K562 (cell line): Measurements from ENCODE around the gene CDCA5. TPM values are rescaled to one million over a fixed set of nuclear protein-coding genes. Genes with fewer than 3 reads are reported as not detected.

Source experiments
- ARID3A ChIP-seq: IDR thresholded peaks from 2 replicates; pipeline ENCODE4 v1.6.1; 2012; ENCODE audit warnings: low read depth, low read length, improper control_type of control experiment, borderline replicate concordance
- BHLHE40 ChIP-seq: IDR thresholded peaks from 2 replicates; pipeline ENCODE4 v1.6.1; 2011; ENCODE audit warnings: low read length, improper control_type of control experiment
- BRD4 ChIP-seq: fragments of 200-600 bp; sonication (generic); IDR thresholded peaks from 2 replicates; pipeline ENCODE4 v1.6.1; 2017; ENCODE audit warnings: inconsistent platforms
- BRD9 ChIP-seq: fragments of 450-650 bp; IDR thresholded peaks from 2 replicates; pipeline ENCODE4 v1.6.1; 2018; ENCODE audit warnings: low read depth; ENCODE audit not compliant: partially characterized antibody
- ESRRA ChIP-seq: fragments of 450-650 bp; IDR thresholded peaks from 2 replicates; pipeline ENCODE4 v1.6.1; 2014; ENCODE audit warnings: low read depth, mild to moderate bottlenecking, moderate library complexity, borderline replicate concordance
- FOXA3 ChIP-seq, 2 experiments: fragments of 450-650 bp in 1 of 2; sonication (generic) in 1 of 2; formaldehyde crosslinking; IDR thresholded peaks in 1 of 2; conservative IDR thresholded peaks in 1 of 2; 2 replicates each; pipeline versions ENCODE4 v1.4.0 to v1.8.0; 2020 to 2022; ENCODE audit warnings: mild to moderate bottlenecking in 2 of 2, missing genetic modification reagents in 1 of 2
- HMG20B ChIP-seq: fragments of 250-450 bp; sonication (Bioruptor Pico); IDR thresholded peaks from 2 replicates; pipeline ENCODE4 v1.5.0; 2021; ENCODE audit warnings: mild to moderate bottlenecking
- SMARCA5 ChIP-seq: fragments of 450-650 bp; IDR thresholded peaks from 2 replicates; pipeline ENCODE4 v1.6.1; 2016
- ZBTB12 ChIP-seq: fragments of 250-450 bp; sonication (Bioruptor Pico); IDR thresholded peaks from 2 replicates; pipeline ENCODE4 v1.4.0; 2020
- ZNF717 ChIP-seq: fragments of 250-450 bp; sonication (Bioruptor Pico); IDR thresholded peaks from 2 replicates; pipeline ENCODE4 v1.5.0; 2021
- polyA plus RNA-seq, 8 experiments: library from polyadenylated mRNA; depleted of rRNA in 4 of 8; stranded (reverse) in 5 of 8; unstranded in 3 of 8; fragments of >200 nt; fragmentation: Nextera tagmentation in 2 of 8; fragmentation: Illumina TruSeq in 1 of 8; extraction: Ambion mirVana in 2 of 8; extraction: Trizol in 1 of 8; gene quantifications; 2 replicates each; pipeline versions ENCODE4 v1.2.1 to v1.2.3, GENCODE V29; 2011 to 2014; ENCODE audit warnings: inconsistent platforms in 1 of 8, missing spikeins in 1 of 8
- total RNA-seq, 7 experiments: library from RNA; depleted of rRNA in 6 of 7; stranded (reverse); fragments of >200 nt in 6 of 7; fragmentation: Illumina TruSeq in 2 of 7; extraction: Trizol in 2 of 7; gene quantifications; 2 replicates each; pipeline versions ENCODE4 v1.2.1 to v1.2.3, GENCODE V29; 2011 to 2021; ENCODE audit warnings: low replicate concordance in 1 of 7
- TF ChIP-seq, protein P1 (sequence below): fragments of 200-600 bp; sonication (generic); IDR thresholded peaks from one replicate; pipeline ENCODE4 v1.6.1; 2012; ENCODE audit warnings: mild to moderate bottlenecking, low read depth, low read length, inconsistent platforms

The CDCA5 gene
- total and polyA plus RNA-seq, 9 of the 15 experiments (the other 6 are each of a cell fraction or from before 2014, with no cell fraction given), result 18.9 to 94.3 (median 64.6) TPM

DNA sequence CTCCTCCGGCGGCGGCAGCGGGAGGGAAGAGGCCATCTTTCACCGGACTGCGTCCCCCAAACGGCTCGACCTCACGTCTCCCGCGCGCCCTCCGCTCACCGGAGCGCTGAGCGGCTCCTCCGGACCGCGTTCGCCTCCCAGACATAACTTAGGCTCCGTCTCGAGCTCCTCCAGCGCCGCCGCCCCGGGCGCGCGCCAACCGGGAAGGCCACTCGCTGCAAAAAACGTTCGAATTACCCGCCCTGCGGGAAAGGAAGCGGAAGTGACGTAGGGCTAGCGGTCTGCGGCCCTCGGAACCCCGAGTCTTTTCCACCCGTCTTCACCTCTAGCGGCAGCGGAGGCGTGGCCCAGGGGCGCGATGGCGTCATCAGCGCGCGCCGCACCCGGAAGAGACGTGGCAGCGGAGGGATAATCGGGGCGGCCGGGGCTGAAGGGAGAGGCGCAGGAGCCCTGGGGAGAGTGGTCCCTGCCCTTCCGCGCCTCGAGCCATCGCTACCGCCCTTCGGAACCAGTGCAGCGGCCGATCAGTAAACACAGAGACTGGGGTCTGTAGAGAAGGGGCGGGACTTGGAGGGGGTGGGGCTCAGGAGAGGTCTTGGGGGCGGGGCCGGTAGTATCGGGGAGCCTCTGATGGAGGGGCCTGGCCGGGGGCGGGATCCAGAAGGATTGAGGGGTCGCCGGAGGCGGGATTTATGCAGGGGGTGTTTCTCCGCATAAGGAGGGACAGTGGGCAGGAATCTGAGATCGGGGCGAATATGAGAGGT lies at the start of gene CDCA5, which contains the start of gene ZFPL1 (continued):
- TF ChIP-seq, protein P1, sequence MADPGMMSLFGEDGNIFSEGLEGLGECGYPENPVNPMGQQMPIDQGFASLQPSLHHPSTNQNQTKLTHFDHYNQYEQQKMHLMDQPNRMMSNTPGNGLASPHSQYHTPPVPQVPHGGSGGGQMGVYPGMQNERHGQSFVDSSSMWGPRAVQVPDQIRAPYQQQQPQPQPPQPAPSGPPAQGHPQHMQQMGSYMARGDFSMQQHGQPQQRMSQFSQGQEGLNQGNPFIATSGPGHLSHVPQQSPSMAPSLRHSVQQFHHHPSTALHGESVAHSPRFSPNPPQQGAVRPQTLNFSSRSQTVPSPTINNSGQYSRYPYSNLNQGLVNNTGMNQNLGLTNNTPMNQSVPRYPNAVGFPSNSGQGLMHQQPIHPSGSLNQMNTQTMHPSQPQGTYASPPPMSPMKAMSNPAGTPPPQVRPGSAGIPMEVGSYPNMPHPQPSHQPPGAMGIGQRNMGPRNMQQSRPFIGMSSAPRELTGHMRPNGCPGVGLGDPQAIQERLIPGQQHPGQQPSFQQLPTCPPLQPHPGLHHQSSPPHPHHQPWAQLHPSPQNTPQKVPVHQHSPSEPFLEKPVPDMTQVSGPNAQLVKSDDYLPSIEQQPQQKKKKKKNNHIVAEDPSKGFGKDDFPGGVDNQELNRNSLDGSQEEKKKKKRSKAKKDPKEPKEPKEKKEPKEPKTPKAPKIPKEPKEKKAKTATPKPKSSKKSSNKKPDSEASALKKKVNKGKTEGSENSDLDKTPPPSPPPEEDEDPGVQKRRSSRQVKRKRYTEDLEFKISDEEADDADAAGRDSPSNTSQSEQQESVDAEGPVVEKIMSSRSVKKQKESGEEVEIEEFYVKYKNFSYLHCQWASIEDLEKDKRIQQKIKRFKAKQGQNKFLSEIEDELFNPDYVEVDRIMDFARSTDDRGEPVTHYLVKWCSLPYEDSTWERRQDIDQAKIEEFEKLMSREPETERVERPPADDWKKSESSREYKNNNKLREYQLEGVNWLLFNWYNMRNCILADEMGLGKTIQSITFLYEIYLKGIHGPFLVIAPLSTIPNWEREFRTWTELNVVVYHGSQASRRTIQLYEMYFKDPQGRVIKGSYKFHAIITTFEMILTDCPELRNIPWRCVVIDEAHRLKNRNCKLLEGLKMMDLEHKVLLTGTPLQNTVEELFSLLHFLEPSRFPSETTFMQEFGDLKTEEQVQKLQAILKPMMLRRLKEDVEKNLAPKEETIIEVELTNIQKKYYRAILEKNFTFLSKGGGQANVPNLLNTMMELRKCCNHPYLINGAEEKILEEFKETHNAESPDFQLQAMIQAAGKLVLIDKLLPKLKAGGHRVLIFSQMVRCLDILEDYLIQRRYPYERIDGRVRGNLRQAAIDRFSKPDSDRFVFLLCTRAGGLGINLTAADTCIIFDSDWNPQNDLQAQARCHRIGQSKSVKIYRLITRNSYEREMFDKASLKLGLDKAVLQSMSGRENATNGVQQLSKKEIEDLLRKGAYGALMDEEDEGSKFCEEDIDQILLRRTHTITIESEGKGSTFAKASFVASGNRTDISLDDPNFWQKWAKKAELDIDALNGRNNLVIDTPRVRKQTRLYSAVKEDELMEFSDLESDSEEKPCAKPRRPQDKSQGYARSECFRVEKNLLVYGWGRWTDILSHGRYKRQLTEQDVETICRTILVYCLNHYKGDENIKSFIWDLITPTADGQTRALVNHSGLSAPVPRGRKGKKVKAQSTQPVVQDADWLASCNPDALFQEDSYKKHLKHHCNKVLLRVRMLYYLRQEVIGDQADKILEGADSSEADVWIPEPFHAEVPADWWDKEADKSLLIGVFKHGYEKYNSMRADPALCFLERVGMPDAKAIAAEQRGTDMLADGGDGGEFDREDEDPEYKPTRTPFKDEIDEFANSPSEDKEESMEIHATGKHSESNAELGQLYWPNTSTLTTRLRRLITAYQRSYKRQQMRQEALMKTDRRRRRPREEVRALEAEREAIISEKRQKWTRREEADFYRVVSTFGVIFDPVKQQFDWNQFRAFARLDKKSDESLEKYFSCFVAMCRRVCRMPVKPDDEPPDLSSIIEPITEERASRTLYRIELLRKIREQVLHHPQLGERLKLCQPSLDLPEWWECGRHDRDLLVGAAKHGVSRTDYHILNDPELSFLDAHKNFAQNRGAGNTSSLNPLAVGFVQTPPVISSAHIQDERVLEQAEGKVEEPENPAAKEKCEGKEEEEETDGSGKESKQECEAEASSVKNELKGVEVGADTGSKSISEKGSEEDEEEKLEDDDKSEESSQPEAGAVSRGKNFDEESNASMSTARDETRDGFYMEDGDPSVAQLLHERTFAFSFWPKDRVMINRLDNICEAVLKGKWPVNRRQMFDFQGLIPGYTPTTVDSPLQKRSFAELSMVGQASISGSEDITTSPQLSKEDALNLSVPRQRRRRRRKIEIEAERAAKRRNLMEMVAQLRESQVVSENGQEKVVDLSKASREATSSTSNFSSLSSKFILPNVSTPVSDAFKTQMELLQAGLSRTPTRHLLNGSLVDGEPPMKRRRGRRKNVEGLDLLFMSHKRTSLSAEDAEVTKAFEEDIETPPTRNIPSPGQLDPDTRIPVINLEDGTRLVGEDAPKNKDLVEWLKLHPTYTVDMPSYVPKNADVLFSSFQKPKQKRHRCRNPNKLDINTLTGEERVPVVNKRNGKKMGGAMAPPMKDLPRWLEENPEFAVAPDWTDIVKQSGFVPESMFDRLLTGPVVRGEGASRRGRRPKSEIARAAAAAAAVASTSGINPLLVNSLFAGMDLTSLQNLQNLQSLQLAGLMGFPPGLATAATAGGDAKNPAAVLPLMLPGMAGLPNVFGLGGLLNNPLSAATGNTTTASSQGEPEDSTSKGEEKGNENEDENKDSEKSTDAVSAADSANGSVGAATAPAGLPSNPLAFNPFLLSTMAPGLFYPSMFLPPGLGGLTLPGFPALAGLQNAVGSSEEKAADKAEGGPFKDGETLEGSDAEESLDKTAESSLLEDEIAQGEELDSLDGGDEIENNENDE, result no peak
- no peak for TF ChIP-seq ARID3A
- peak; percentile 47 for TF ChIP-seq BHLHE40
- no peak for TF ChIP-seq SMARCA5
- no peak for TF ChIP-seq BRD4
- no peak for TF ChIP-seq HMG20B (CRISPR knock-in tag)
- no peak for TF ChIP-seq FOXA3 (CRISPR knock-in tag; conservative IDR thresholded peaks at IDR 0.05 in 1 of 2, IDR thresholded peaks at IDR 0.05 in 1 of 2)
- TF ChIP-seq ZBTB12 (CRISPR knock-in tag), result peak; percentile 99
- TF ChIP-seq ESRRA, result peak; percentile 89
- no peak for TF ChIP-seq ZNF717 (CRISPR knock-in tag)
- TF ChIP-seq BRD9, result no peak
